ENCODE results near the gene UMPS.
"Not testable (repeated sequence)": the region's sequence is repeated elsewhere in the genome, so short reads cannot be mapped to it uniquely, and the experiment has no call there.

The UMPS gene

GRCh38 chr3:124783696-124784095, 53.4 kb downstream of the UMPS start:
- H3K4me3 ChIP-seq (ENCODE audit: low read depth, low read length): no peak overlapping the region
- no peak for DNase-seq (ENCODE audit: low read depth)
- TF ChIP-seq CTCF (IDR thresholded peaks at IDR 0.05; ENCODE audit: low read depth, low read length, missing control alignments): no peak

GRCh38 chr3:124784686-124785382, 54.6 kb downstream of the UMPS start:
- DNase-seq (ENCODE audit: low read depth): no peak
- TF ChIP-seq CTCF (IDR thresholded peaks at IDR 0.05; ENCODE audit: low read depth, low read length, missing control alignments): no peak
- no peak overlapping the region for H3K4me3 ChIP-seq (ENCODE audit: low read depth, low read length)

- no peak overlapping the region for H3K4me3 ChIP-seq (ENCODE audit: low read depth, low read length)
- TF ChIP-seq CTCF (IDR thresholded peaks at IDR 0.05; ENCODE audit: low read depth, low read length, missing control alignments): no peak
- no peak for DNase-seq (ENCODE audit: low read depth)
Measured at GRCh38 chr3:124785973-124786372, 55.7 kb downstream of the UMPS start.

- TF ChIP-seq CTCF (IDR thresholded peaks at IDR 0.05; ENCODE audit: low read depth, low read length, missing control alignments): peak; percentile 16
- no peak overlapping the region for H3K4me3 ChIP-seq (ENCODE audit: low read depth, low read length)
- DNase-seq (ENCODE audit: low read depth): no peak
Measured at GRCh38 chr3:124786511-124787241, 56.4 kb downstream of the UMPS start.

GRCh38 chr3:124787476-124788195, 57.4 kb downstream of the UMPS start:
- no peak overlapping the region for H3K4me3 ChIP-seq (ENCODE audit: low read depth, low read length)
- TF ChIP-seq CTCF (IDR thresholded peaks at IDR 0.05; ENCODE audit: low read depth, low read length, missing control alignments): no peak
- DNase-seq (ENCODE audit: low read depth): no peak

- no peak overlapping the region for H3K4me3 ChIP-seq (ENCODE audit: low read depth, low read length)
- TF ChIP-seq CTCF (IDR thresholded peaks at IDR 0.05; ENCODE audit: low read depth, low read length, missing control alignments): no peak
- DNase-seq (ENCODE audit: low read depth): no peak
Measured at GRCh38 chr3:124788254-124788745, 58.0 kb downstream of the UMPS start.

GRCh38 chr3:124789103-124789502, 58.9 kb downstream of the UMPS start:
- not testable (repeated sequence) for DNase-seq (ENCODE audit: low read depth); H3K4me3 ChIP-seq (ENCODE audit: low read depth, low read length)
